ENCODE measurements around the gene LPIN3.

Gene LPIN3

GRCh38 chr20:41358717-41359116, 18.1 kb downstream of the LPIN3 start:
- H3K9ac ChIP-seq (ENCODE audit: low read depth, low read length): no peak overlapping the region
- H3K36me3 ChIP-seq (ENCODE audit: insufficient read depth, low read length): no peaks in the 10 kb centered on the region
- ATAC-seq (ENCODE audit: insufficient read depth, low read depth): no peak
- no peaks in the 10 kb centered on the region for H3K79me2 ChIP-seq (ENCODE audit: insufficient read depth, low read length)
- H3K9me3 ChIP-seq (ENCODE audit: insufficient read depth, low read length, severe bottlenecking): no peaks in the 10 kb centered on the region
- no peak for TF ChIP-seq EZH2 (IDR thresholded peaks at IDR 0.05; ENCODE audit: borderline replicate concordance, low read depth, low read length, severe bottlenecking)
- TF ChIP-seq, protein P1, sequence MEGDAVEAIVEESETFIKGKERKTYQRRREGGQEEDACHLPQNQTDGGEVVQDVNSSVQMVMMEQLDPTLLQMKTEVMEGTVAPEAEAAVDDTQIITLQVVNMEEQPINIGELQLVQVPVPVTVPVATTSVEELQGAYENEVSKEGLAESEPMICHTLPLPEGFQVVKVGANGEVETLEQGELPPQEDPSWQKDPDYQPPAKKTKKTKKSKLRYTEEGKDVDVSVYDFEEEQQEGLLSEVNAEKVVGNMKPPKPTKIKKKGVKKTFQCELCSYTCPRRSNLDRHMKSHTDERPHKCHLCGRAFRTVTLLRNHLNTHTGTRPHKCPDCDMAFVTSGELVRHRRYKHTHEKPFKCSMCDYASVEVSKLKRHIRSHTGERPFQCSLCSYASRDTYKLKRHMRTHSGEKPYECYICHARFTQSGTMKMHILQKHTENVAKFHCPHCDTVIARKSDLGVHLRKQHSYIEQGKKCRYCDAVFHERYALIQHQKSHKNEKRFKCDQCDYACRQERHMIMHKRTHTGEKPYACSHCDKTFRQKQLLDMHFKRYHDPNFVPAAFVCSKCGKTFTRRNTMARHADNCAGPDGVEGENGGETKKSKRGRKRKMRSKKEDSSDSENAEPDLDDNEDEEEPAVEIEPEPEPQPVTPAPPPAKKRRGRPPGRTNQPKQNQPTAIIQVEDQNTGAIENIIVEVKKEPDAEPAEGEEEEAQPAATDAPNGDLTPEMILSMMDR (IDR thresholded peaks at IDR 0.05; ENCODE audit: borderline replicate concordance, extremely low read depth, low read length, poor library complexity, severe bottlenecking): no peak
- H4K20me1 ChIP-seq (ENCODE audit: insufficient read depth, low read length): peaks cover 5% of the 10 kb centered on the region
- no peak overlapping the region for H2AFZ ChIP-seq (ENCODE audit: low read depth, low read length)
- no peak overlapping the region for H3K27ac ChIP-seq (ENCODE audit: low read length)
- no peaks in the 10 kb centered on the region for H3K4me1 ChIP-seq (ENCODE audit: insufficient read depth, low read length)
- no peak for DNase-seq
- no peak overlapping the region for H3K4me2 ChIP-seq (ENCODE audit: insufficient read depth, low read length)
- no peaks in the 10 kb centered on the region for H3K27me3 ChIP-seq (ENCODE audit: insufficient read depth, low read length, poor library complexity)
- H3K4me3 ChIP-seq (ENCODE audit: low read depth in 1 of 2, low read length in 2 of 2): no peak overlapping the region

- TF ChIP-seq, protein P1 (IDR thresholded peaks at IDR 0.05; ENCODE audit: borderline replicate concordance, extremely low read depth, low read length, poor library complexity, severe bottlenecking): no peak
- no peak for TF ChIP-seq EZH2 (IDR thresholded peaks at IDR 0.05; ENCODE audit: borderline replicate concordance, low read depth, low read length, severe bottlenecking)
- no peak for ATAC-seq (ENCODE audit: insufficient read depth, low read depth)
- Histone ChIP-seq H3K4me2 (ENCODE audit: insufficient read depth, low read length) (no peak overlapping the region), H3K4me1 (ENCODE audit: insufficient read depth, low read length) (no peaks in the 10 kb centered on the region), H4K20me1 (ENCODE audit: insufficient read depth, low read length) (peaks cover 5% of the 10 kb centered on the region; the same call in 1 of the 2 replicates), H3K9ac (ENCODE audit: low read depth, low read length) (no peak overlapping the region), H2AFZ (ENCODE audit: low read depth, low read length) (no peak overlapping the region), H3K9me3 (ENCODE audit: insufficient read depth, low read length, severe bottlenecking) (no peaks in the 10 kb centered on the region), H3K27me3 (ENCODE audit: insufficient read depth, low read length, poor library complexity) (no peaks in the 10 kb centered on the region), H3K36me3 (ENCODE audit: insufficient read depth, low read length) (no peaks in the 10 kb centered on the region), H3K27ac (ENCODE audit: low read length) (no peak overlapping the region), H3K4me3 (ENCODE audit: low read depth in 1 of 2, low read length in 2 of 2) (no peak overlapping the region), H3K79me2 (ENCODE audit: insufficient read depth, low read length) (no peaks in the 10 kb centered on the region)
- no peak for DNase-seq
These were observed 19.0 kb downstream of the LPIN3 start for GRCh38 chr20:41359541-41360011.

- Histone ChIP-seq H4K20me1 (ENCODE audit: insufficient read depth, low read length) (peaks cover 5% of the 10 kb centered on the region; the same call in 1 of the 2 replicates), H3K27ac (ENCODE audit: low read length) (no peak overlapping the region), H3K36me3 (ENCODE audit: insufficient read depth, low read length) (no peaks in the 10 kb centered on the region), H3K4me1 (ENCODE audit: insufficient read depth, low read length) (no peaks in the 10 kb centered on the region), H3K27me3 (ENCODE audit: insufficient read depth, low read length, poor library complexity) (no peaks in the 10 kb centered on the region), H3K4me3 (ENCODE audit: low read depth in 1 of 2, low read length in 2 of 2) (no peak overlapping the region), H3K4me2 (ENCODE audit: insufficient read depth, low read length) (no peak overlapping the region), H3K9ac (ENCODE audit: low read depth, low read length) (no peak overlapping the region), H3K79me2 (ENCODE audit: insufficient read depth, low read length) (no peaks in the 10 kb centered on the region), H2AFZ (ENCODE audit: low read depth, low read length) (no peak overlapping the region), H3K9me3 (ENCODE audit: insufficient read depth, low read length, severe bottlenecking) (no peaks in the 10 kb centered on the region)
- ATAC-seq (ENCODE audit: insufficient read depth, low read depth): no peak
- TF ChIP-seq, protein P1 (IDR thresholded peaks at IDR 0.05; ENCODE audit: borderline replicate concordance, extremely low read depth, low read length, poor library complexity, severe bottlenecking): no peak
- TF ChIP-seq EZH2 (IDR thresholded peaks at IDR 0.05; ENCODE audit: borderline replicate concordance, low read depth, low read length, severe bottlenecking): no peak
- no peak for DNase-seq
These were observed 20.5 kb downstream of the LPIN3 start for GRCh38 chr20:41360831-41361756.

Data from DND-41 (cell line).